Measurements from ENCODE around the gene SAYSD1.

The SAYSD1 gene

GRCh38 chr6:39152262-39152661 lies 37.3 kb upstream of the SAYSD1 start:
- H3K27me3 ChIP-seq (replicated peaks; ENCODE audit: control insufficient read depth, insufficient read depth, low read length): no peaks in the 10 kb centered on the region; the same call in 1 of the 2 replicates

GRCh38 chr6:39151211-39151610 lies 36.2 kb upstream of the SAYSD1 start:
- no peak overlapping the region for H3K4me3 ChIP-seq (replicated peaks; ENCODE audit: low read depth, low read length)
- no peaks in the 10 kb centered on the region for H3K27me3 ChIP-seq (replicated peaks; ENCODE audit: control insufficient read depth, insufficient read depth, low read length)
- no peak for TF ChIP-seq CTCF (IDR thresholded peaks at IDR 0.05; ENCODE audit: insufficient read depth, low read length, poor library complexity, severe bottlenecking)
- DNase-seq (ENCODE audit: extremely low read depth, insufficient read length): no peak
- H3K36me3 ChIP-seq (ENCODE audit: control insufficient read depth, insufficient read depth, low read length): no peaks in the 10 kb centered on the region

More at GRCh38 chr6:39152262-39152661, 37.3 kb upstream of the SAYSD1 start:
- no peaks in the 10 kb centered on the region for H3K36me3 ChIP-seq (ENCODE audit: control insufficient read depth, insufficient read depth, low read length)
- no peak overlapping the region for H3K4me3 ChIP-seq (replicated peaks; ENCODE audit: low read depth, low read length)
- TF ChIP-seq CTCF (IDR thresholded peaks at IDR 0.05; ENCODE audit: insufficient read depth, low read length, poor library complexity, severe bottlenecking): no peak
- no peak for DNase-seq (ENCODE audit: extremely low read depth, insufficient read length)

- Histone ChIP-seq H3K27me3 (replicated peaks; ENCODE audit: control insufficient read depth, insufficient read depth, low read length) (no peaks in the 10 kb centered on the region; the same call in 1 of the 2 replicates), H3K36me3 (ENCODE audit: control insufficient read depth, insufficient read depth, low read length) (no peaks in the 10 kb centered on the region), H3K4me3 (replicated peaks; ENCODE audit: low read depth, low read length) (no peak overlapping the region)
- TF ChIP-seq CTCF (IDR thresholded peaks at IDR 0.05; ENCODE audit: insufficient read depth, low read length, poor library complexity, severe bottlenecking): no peak
- DNase-seq (ENCODE audit: extremely low read depth, insufficient read length): no peak
Measured at GRCh38 chr6:39144481-39145173, 29.6 kb upstream of the SAYSD1 start.

- TF ChIP-seq CTCF (IDR thresholded peaks at IDR 0.05; ENCODE audit: insufficient read depth, low read length, poor library complexity, severe bottlenecking): no peak
- Histone ChIP-seq H3K4me3 (replicated peaks; ENCODE audit: low read depth, low read length) (no peak overlapping the region), H3K27me3 (replicated peaks; ENCODE audit: control insufficient read depth, insufficient read depth, low read length) (no peaks in the 10 kb centered on the region; the same call in 1 of the 2 replicates), H3K36me3 (ENCODE audit: control insufficient read depth, insufficient read depth, low read length) (no peaks in the 10 kb centered on the region)
- DNase-seq (ENCODE audit: extremely low read depth, insufficient read length): no peak
Measured at GRCh38 chr6:39143238-39143930, 28.4 kb upstream of the SAYSD1 start.

GRCh38 chr6:39140556-39141167 lies 25.7 kb upstream of the SAYSD1 start:
- TF ChIP-seq CTCF (IDR thresholded peaks at IDR 0.05; ENCODE audit: insufficient read depth, low read length, poor library complexity, severe bottlenecking): no peak
- no peak overlapping the region for H3K4me3 ChIP-seq (replicated peaks; ENCODE audit: low read depth, low read length)
- H3K27me3 ChIP-seq (replicated peaks; ENCODE audit: control insufficient read depth, insufficient read depth, low read length): no peaks in the 10 kb centered on the region; the same call in 1 of the 2 replicates
- no peak for DNase-seq (ENCODE audit: extremely low read depth, insufficient read length)
- H3K36me3 ChIP-seq (ENCODE audit: control insufficient read depth, insufficient read depth, low read length): no peaks in the 10 kb centered on the region
